HG03135 (cell line): ENCODE data around the gene ADGRG1.

Experiments
- ATAC-seq: cut with Tn5 transposase; IDR thresholded peaks from one replicate; pipeline ENCODE4 v1.9.1; 2021; ENCODE audit warnings: mild to moderate bottlenecking, moderate library complexity; ENCODE audit not compliant: unreplicated experiment

ADGRG1 gene

DNA sequence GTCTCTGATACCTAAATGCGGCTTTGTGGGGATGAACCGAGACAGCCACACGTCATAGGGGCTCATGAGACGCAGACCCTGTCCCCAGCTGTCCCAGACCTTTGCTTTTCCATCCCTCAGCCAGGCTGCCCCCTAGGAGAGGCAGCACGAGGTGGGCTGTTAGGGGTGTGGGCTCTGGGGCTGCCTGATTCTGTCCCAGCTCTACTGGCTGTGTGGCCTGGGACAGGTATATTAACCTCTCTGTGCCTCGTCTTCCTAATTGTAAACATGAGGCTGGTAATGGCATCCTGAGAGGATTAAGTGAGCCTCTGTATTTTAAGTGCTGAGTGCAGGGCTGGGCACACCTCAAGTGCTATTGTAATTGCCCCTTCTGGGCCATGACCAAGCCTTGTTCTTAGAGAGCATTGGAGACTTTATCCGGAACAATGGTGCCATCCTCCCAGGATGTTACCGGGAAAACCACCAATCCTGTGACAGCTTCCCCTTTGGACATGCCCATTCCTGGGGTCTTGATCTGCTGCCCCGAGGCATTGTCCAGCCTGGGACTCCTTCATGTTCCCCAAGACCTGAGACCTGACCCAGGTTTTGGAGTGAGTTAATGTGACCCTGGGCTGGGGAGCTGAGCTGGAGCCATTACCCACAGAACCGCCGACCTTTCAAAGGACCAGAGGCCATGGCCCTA, 5.1 kb downstream of the ADGRG1 start:
- no peak for ATAC-seq

GRCh38 chr16:57634171-57634570, 5.7 kb downstream of the ADGRG1 start:
- no peak for ATAC-seq

DNA sequence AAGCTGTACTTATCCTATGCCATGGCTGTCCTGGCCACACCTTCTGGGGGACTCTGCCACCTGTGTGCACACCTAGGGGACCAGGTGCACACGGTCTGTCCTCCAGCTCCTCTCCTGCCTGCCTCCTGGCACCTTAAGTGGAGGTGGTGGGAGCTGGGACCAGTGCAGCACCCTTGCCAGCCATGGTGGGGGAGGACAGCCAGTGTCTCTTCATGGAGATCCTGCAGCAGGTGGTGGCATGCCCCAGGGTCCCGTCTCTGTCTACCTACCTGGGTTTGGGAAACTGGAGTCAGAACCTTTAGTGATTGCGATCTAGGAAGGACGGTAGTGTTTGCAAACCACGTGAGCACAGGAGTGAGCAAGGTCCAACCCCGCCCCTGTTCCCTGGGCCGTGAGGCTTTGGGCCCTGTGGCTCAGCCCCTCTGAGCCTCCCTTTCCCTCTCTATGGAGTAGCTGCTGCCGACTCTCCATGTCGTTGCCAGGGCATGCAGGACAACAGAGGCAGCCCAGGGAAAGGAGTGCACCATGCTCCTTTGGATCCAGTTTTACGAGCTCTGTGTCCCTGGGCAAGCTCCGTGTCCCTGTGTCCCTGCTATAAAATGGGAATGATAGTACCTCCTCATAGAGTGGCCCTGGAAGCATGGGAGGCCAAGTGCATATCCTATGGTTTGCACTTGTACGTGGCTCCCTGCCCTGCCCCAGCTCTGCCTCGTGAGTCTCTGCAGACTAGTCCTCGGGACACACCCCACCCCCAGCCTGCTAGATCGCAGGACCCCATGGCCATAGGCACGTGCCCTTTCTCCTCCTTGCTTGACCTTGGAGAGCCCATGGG, 7.1 kb downstream of the ADGRG1 start:
- no peak for ATAC-seq

DNA sequence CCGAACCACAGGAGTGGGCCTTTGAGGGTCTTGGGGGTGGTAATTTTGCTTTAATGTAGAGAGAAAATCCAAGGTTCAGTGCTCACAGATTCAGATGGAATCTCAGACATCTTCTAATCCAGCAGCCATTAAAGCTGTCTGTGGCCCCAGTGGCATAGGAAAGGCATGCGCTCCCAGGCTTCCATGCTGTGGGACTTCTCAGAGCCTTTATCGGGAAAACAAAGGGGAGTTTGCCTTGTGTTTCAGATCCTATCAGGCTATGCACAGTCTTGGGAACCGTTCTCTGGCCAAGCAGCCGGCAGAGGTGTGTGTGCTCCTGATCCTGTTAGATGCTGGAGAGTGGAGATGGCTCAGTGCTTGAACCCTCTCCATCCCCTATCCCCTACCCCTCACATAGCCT, 7.8 kb downstream of the ADGRG1 start:
- no peak for ATAC-seq

GRCh38 chr16:57637020-57637419, 8.6 kb downstream of the ADGRG1 start:
- no peak for ATAC-seq

GRCh38 chr16:57637424-57637823, 9.0 kb downstream of the ADGRG1 start:
- ATAC-seq: no peak

DNA sequence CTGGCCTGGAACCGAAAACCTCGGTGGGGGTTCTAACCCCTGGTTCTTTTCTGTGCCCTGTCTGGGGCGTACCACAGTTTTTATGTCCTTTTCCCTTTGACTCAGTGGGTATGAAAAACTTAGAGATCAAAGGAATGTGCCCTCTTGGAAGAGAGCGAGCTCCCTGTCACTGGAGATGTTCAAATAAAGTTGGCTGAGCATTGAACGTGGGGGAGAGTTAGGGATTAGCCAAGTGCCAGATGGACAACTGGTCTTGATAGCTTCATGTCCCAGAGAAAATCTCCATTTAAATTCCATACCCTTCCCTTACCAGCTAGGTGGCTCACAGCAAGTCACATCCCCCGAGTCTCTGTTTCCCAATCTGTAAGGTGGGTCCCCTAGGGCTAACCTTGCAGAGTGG, 9.5 kb downstream of the ADGRG1 start:
- no peak for ATAC-seq

- ATAC-seq: no peak
Observed at GRCh38 chr16:57638381-57638780, 10.0 kb downstream of the ADGRG1 start.

GRCh38 chr16:57639172-57639887, 10.9 kb downstream of the ADGRG1 start:
- no peak for ATAC-seq

GRCh38 chr16:57640185-57640584, 11.8 kb downstream of the ADGRG1 start:
- ATAC-seq: no peak

GRCh38 chr16:57640612-57641011, 12.2 kb downstream of the ADGRG1 start:
- ATAC-seq: no peak

- ATAC-seq: no peak
Observed at GRCh38 chr16:57642160-57643135, 14.0 kb downstream of the ADGRG1 start.

GRCh38 chr16:57643147-57643874, 14.9 kb downstream of the ADGRG1 start:
- no peak for ATAC-seq

GRCh38 chr16:57643910-57644309, 15.5 kb downstream of the ADGRG1 start:
- no peak for ATAC-seq

- no peak for ATAC-seq
Observed at GRCh38 chr16:57644383-57645014, 16.1 kb downstream of the ADGRG1 start.

DNA sequence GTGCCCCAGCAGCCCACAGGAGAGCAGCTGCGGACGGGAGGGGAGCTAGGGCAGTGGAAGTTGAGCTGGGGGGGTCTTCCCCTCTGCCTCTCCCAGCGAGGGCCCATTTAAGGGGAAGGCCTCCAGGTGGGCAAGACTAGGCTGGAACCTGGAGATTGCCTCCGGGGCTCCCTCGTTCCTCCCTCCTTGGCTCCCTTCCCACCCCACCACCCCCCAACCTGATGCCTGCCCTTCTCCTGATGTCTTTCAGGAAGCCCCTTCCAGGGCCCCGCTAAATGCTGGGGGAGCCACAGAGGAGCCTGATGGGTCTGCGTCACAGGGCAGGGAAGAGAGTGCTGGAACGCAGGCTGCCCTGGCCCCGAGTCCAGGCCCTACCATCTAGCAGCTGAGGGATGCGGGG, 16.7 kb downstream of the ADGRG1 start:
- ATAC-seq: no peak

DNA sequence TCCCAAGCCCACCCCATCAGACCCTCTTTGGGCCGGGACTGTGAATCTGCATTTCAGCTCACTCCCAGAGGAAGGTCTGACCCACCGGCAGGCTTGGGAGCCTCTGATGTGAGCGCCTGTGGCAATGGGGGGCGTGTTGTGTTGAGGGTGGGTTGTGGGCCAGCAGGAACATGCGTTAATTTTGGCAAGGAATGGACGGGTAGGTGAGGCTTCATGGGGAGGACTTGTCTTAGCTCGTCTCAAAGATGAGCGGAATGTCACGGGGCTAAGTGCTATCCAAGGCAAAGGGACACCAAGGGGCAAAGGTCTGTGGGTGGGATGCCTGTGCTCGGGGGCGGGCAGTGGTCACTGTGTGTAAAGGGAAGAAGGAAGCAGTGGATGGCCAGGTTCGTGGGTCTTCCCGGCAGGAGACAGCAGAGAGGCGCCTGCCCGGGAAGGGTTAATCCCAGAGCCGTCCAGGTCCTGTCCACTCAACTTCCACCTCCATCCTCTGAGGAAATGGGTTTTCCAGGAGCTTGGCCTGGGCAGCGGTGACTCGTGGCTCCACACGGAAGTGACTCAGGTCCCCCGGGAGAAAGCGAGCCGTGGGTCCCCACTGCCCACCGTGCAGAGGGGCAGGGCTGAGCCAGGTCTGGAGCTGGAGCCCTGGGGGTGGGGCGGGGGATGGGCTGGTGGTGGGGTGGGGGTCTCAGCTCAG, 17.4 kb downstream of the ADGRG1 start:
- no peak for ATAC-seq

DNA sequence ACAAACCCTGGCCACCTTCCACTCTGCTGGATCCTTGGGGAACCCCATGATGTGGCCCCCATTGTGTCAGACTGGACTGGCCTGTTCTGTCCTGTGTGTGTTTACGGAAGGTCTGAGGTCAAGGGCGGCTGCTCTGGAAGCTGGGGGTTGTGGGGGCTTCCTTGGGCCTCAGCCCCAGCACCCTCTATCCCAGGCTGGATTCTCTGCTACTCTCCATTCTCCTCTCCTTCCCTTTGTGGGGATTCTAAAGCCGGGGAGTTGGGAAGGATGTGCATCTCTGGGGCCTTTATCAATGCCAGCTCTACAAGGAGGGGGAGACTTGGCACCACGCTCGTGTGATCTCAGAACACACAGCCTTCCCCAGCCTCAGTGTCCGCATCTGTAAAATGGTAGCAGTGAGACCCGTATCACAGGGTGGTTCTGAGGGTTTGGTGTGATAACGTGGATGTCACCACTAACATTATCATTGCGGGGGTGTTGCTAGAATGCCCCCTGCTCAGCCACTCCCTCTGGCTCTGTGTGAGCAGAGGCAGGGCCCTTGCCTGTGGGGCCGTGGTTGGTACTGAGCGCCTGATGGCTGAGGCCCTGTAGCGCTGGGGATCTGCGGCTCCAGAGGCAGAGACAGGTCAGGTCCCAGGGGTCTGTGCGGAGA, 18.1 kb downstream of the ADGRG1 start:
- ATAC-seq: no peak
